NCI-H2171 (cell line): ENCODE measurements around the gene STK38L.

Experiments used
- DNase-seq: peaks from one replicate; lab custom pipeline; 2025; lab: John Stamatoyannopoulos, UW

Gene STK38L

DNA sequence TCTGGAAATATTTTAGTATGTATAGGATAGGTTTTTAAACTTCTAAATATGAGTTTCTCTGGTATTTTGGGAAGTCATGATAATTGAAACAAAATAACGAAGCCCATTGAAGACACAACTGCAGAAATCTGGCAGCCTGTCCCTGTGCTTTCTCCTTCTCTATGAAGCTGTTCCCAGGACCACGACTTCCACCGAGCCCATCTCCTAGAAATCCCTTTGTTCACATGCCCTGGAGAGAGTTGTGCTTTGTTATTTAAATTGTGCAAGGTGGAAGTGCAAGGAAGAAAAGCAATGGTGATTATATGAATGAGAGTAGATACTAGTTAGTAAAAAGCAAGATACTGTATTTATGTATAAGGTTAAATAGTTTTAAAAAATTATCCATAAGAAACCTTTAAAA is 32.2 kb downstream of the STK38L start:
- DNase-seq = no peak

GRCh38 chr12:27277846-27278260 is 33.8 kb downstream of the STK38L start:
- no peak for DNase-seq

DNA sequence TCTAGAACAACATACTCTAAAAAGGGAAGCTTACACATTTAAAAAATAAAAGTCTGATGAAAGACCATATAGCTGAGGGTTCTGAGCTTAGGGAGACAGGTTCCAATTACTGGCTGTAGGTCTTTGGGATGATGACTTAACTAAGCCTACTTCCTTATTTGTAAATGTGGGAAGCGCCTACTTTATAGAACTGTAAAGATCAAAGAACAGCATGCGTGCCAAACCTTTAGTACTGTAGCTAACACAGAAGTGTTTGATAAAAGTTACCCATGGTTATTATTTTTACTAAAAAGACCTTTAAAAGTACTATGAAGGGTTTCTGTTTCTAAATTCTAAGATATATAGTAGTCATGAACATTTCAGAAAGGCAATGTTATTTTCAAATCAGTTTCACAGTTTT is 35.7 kb downstream of the STK38L start:
- DNase-seq = no peak

GRCh38 chr12:27280412-27280811 is 36.3 kb downstream of the STK38L start:
- no peak for DNase-seq

DNA sequence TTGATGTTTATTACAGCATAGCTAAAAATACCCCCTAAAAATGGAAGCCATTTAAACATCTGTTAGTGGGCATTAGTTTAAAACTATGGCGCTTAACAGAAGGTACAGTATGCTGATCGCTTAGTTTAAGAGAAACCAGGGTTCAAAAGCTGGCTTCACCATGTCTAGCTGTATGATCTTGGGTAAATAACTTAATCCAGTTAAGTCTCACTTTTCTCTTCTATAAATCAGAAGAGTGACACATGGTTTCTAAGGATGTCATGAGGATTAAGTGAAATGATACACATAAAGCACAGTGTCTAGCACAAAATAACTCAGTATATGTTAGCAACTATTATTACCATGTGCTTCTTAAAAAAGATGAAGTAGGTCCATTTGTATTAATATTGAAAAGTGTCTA is 38.7 kb downstream of the STK38L start:
- no peak for DNase-seq

GRCh38 chr12:27284021-27284420 is 39.9 kb downstream of the STK38L start:
- DNase-seq = no peak

DNA sequence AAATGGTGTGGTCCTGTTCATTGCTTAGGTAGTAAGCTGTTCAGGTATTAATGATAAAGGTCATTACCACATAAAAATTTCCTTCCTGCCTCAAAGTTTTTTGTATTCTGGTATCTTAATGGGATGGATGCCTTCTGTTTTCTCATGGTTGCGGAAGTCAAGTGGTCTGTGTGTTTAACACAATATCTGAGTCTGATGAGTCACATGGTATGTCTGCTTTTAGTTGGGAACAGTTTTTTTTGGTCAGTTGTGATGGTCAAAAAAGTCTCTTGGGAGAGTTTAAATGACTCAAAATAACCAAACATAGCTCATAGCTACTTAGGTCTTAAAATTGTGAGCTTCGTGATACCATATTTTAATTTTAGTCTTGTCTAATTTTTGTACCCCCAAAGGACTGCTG is 40.7 kb downstream of the STK38L start:
- DNase-seq = no peak

DNA sequence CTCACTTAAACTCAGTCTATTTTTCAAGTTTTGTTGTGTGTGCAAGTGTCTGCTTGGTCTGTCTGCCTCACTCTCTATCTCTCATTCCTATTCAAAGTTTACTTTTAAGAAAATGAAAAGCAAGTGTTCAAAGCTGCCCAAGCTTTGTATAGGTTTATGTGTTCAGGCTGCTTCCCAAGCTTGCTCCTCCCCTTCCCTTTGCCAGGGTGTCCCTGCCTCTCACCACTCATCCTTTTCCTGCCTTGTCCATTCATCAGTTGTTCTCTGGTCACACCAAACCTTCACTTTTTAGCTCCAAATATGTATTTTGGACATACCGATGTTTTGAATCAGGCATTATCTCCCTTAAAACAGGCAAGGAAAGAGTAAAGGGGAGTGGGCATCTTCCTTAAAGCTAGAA is 41.3 kb downstream of the STK38L start:
- DNase-seq = no peak

GRCh38 chr12:27289414-27289813 is 45.3 kb downstream of the STK38L start:
- no peak for DNase-seq

DNA sequence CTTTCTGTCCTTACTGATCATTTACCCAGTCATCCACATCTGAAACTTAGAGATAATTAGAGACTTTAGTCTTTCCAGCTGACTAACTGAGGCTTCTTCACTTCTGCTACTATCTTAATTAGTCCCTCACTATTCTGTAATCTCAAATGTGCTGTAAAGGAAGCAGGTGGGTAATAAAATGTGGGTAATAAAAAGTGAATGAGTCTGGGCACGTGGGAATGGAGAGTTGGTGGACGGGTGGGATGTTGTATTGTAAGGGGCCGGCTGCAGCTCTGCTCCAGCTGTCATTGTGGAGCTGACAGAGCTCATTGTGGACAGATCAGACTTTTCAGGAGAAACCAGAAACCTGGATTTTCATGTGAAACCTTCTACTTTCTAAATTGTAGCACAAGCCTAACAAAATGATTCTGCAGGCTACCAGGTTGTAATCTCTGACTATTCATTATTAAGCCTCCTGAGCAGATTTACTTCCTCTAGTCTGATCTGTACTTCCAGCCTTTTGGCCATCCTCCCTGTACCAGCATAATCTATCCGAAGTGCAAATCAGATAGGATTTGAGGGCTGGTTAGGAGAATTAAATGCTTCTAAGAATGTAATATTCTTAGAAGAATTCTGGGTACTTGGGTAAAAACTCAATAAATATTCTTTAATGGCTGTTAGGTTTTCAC is 46.5 kb downstream of the STK38L start:
- no peak for DNase-seq

GRCh38 chr12:27291862-27292261 is 47.8 kb downstream of the STK38L start:
- no peak for DNase-seq

GRCh38 chr12:27292718-27293117 is 48.6 kb downstream of the STK38L start:
- no peak for DNase-seq

- no peak for DNase-seq
These were observed 49.4 kb downstream of the STK38L start for GRCh38 chr12:27293463-27293862.

- no peak for DNase-seq
These were observed 52.6 kb downstream of the STK38L start for GRCh38 chr12:27296674-27297073.

GRCh38 chr12:27297566-27297965 is 53.5 kb downstream of the STK38L start:
- DNase-seq = no peak

- DNase-seq = no peak
These were observed 55.0 kb downstream of the STK38L start for GRCh38 chr12:27299102-27299501.

GRCh38 chr12:27300226-27300625 is 56.1 kb downstream of the STK38L start:
- no peak for DNase-seq

DNA sequence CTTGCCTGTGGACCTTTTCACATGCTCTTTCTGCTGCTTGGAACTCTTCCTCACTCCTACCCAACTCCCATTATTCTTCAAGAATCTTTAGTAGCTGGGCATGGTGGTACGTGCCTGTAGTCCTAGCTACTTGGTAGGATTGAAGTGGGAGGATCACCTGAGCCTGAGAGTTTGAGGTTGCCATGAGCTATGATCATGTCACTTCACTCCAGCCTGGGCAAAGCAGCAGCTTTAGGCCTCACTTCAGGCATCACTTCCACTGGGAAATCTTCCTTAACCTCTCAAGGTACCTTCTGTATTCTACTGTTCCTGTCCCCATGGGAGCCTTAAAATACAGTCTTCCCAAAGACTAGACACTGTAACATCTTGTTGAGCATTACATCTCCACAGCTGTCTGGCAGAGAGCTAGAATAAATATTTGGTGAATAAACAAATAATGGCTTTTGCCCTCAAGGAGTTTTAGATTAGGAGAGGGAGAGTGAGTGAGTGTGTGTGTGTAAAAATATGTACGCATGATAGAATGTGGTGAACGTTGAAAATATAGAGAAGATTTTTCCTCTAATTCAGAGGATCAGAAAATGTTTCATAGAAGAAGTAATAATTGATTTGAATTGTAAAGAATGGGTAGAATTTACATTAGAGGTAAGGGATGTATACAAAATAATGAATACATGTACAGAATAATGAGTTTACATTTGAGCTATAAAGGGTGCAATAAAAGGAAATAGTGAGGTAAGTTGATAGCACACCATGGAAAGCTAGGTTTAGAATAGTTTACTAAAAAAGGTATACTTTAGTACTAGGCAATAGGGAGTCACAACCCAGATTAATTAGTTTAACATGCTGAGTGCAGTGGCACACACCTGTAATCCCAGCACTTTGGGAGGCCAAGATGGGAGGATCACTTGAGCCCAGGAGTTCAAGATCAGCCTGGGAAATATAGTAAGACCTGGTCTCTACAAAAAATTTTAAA is 59.3 kb downstream of the STK38L start:
- DNase-seq = peak; percentile 10

DNA sequence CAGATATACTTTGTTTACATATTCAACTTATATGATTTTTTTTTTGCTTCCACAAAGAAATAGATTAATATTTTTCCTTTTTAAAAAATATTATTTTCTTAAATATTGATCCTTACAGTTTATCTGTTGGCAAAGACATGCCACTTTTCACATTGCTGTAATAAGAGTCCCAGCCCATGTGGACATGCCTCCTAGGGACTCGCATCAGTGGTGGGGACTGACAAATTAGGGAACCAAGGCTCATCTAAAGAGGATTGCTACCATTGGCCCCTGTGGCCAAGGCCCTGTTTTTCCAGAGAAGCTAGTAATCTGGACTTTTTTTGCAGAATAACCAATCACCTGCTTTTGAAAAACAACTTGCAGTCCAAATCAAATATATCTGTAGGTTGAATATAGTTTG is 60.8 kb downstream of the STK38L start:
- no peak for DNase-seq

- peak; percentile 69 for DNase-seq
These were observed 61.8 kb downstream of the STK38L start for GRCh38 chr12:27305673-27306456.

- DNase-seq = no peak
These were observed 65.4 kb downstream of the STK38L start for GRCh38 chr12:27309293-27309994.

GRCh38 chr12:27309995-27310315 is 65.9 kb downstream of the STK38L start:
- no peak for DNase-seq
